HCT116 (cell line): ENCODE measurements around the gene FEM1B.

ENCODE experiments used
- CEBPB ChIP-seq: IDR thresholded peaks from 2 replicates; pipeline ENCODE4 v1.6.1; 2012; ENCODE audit warnings: low read depth
- EZH2 ChIP-seq: fragments of 200-600 bp; sonication (generic); IDR thresholded peaks from 2 replicates; pipeline ENCODE4 v1.6.1; 2017; ENCODE audit warnings: antibody characterized with exemption, mixed run types
- JUND ChIP-seq: IDR thresholded peaks from 2 replicates; pipeline ENCODE4 v1.6.1; 2012
- POLR2A ChIP-seq: IDR thresholded peaks from 2 replicates; pipeline ENCODE4 v1.7.0; 2011; ENCODE audit warnings: borderline replicate concordance; ENCODE audit not compliant: insufficient read depth, insufficient read length; ENCODE audit errors: extremely low read depth
- POLR2AphosphoS5 ChIP-seq: IDR thresholded peaks from 2 replicates; pipeline ENCODE4 v1.6.1; 2011; ENCODE audit warnings: mild to moderate bottlenecking, low read depth, low read length, moderate library complexity
- SRF ChIP-seq: IDR thresholded peaks from 2 replicates; pipeline ENCODE4 v1.6.1; 2012; ENCODE audit warnings: low read depth
- TF ChIP-seq, protein P1 (sequence below), 3 experiments: fragments of 200-600 bp in 1 of 3; sonication (generic) in 1 of 3; IDR thresholded peaks in 2 of 3; conservative IDR thresholded peaks in 1 of 3; 2 replicates each; pipeline ENCODE4 v1.5.1; 2012 to 2017; ENCODE audit warnings: low read depth in 2 of 3, low read length in 2 of 3, antibody characterized with exemption in 1 of 3, borderline replicate concordance in 1 of 3, control low read depth in 1 of 3, mild to moderate bottlenecking in 1 of 3, mixed read lengths in 1 of 3, mixed run types in 1 of 3, moderate library complexity in 1 of 3; ENCODE audit not compliant: insufficient read depth in 1 of 3

DNA sequence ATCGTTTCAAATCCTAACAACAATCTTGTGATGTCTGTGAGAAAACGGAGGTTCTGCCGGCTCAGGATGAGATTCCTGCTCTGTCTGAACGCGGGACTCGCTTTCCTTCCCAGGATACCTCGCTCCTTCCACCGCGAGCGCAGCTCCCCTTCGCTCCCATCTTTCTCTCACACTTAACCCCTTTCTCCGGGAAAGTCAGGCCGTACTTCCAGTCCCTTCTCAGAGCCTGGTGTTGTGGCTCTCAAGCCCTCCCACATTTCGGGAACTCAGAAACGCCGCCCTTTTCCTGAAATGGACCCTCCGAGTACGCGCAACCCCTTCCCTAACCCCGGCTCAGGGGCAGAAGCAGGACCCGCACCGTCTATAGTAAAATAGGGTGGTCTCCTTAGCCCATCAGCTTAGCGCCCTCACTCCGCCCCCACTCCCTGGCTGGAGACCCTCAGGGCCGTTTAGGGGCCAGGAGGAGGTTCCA, 378 bp upstream of the FEM1B start:
- no peak for TF ChIP-seq CEBPB
- TF ChIP-seq POLR2AphosphoS5: no peak
- TF ChIP-seq, protein P1, sequence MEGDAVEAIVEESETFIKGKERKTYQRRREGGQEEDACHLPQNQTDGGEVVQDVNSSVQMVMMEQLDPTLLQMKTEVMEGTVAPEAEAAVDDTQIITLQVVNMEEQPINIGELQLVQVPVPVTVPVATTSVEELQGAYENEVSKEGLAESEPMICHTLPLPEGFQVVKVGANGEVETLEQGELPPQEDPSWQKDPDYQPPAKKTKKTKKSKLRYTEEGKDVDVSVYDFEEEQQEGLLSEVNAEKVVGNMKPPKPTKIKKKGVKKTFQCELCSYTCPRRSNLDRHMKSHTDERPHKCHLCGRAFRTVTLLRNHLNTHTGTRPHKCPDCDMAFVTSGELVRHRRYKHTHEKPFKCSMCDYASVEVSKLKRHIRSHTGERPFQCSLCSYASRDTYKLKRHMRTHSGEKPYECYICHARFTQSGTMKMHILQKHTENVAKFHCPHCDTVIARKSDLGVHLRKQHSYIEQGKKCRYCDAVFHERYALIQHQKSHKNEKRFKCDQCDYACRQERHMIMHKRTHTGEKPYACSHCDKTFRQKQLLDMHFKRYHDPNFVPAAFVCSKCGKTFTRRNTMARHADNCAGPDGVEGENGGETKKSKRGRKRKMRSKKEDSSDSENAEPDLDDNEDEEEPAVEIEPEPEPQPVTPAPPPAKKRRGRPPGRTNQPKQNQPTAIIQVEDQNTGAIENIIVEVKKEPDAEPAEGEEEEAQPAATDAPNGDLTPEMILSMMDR (IDR thresholded peaks at IDR 0.05 in 2 of 3, conservative IDR thresholded peaks at IDR 0.05 in 1 of 3; ENCODE audit: borderline replicate concordance in 1 of 3, insufficient read depth in 1 of 3, low read depth in 2 of 3, low read length in 2 of 3): no peak
- TF ChIP-seq EZH2: no peak
- no peak for TF ChIP-seq POLR2A
- TF ChIP-seq JUND: no peak
- TF ChIP-seq SRF: no peak
